Fibroblast of skin of abdomen (primary cell): ENCODE data around the gene RAD51B.

Experiments
- DNase-seq: peaks from one replicate; pipeline ENCODE4 v3.0.0-alpha.2; 2013

RAD51B gene

GRCh38 chr14:68495101-68496039, 675.8 kb downstream of the RAD51B start:
- DNase-seq, result no peak

- peak; percentile 41 for DNase-seq
Measured at GRCh38 chr14:68497011-68497410, 677.4 kb downstream of the RAD51B start.

- no peak for DNase-seq
Measured at GRCh38 chr14:68499451-68499850, 679.9 kb downstream of the RAD51B start.

GRCh38 chr14:68501171-68501570, 681.6 kb downstream of the RAD51B start:
- DNase-seq, result no peak

GRCh38 chr14:68501614-68502052, 682.1 kb downstream of the RAD51B start:
- no peak for DNase-seq

- DNase-seq, result no peak
Measured at GRCh38 chr14:68502230-68502629, 682.7 kb downstream of the RAD51B start.

GRCh38 chr14:68503186-68503825, 683.7 kb downstream of the RAD51B start:
- no peak for DNase-seq

- DNase-seq, result no peak
Measured at GRCh38 chr14:68504861-68505260, 685.3 kb downstream of the RAD51B start.

GRCh38 chr14:68506021-68506644, 686.6 kb downstream of the RAD51B start:
- DNase-seq, result peak; percentile 88

- DNase-seq, result no peak
Measured at GRCh38 chr14:68506645-68507419, 687.3 kb downstream of the RAD51B start.

- no peak for DNase-seq
Measured at GRCh38 chr14:68507544-68508081, 688.0 kb downstream of the RAD51B start.

- no peak for DNase-seq
Measured at GRCh38 chr14:68508581-68508980, 689.0 kb downstream of the RAD51B start.

- no peak for DNase-seq
Measured at GRCh38 chr14:68509188-68509983, 689.8 kb downstream of the RAD51B start.

GRCh38 chr14:68510201-68511128, 690.9 kb downstream of the RAD51B start:
- peak; percentile 97 for DNase-seq

- DNase-seq, result no peak
Measured at GRCh38 chr14:68511129-68512047, 691.8 kb downstream of the RAD51B start.

- DNase-seq, result peak; percentile 85
Measured at GRCh38 chr14:68512088-68512487, 692.5 kb downstream of the RAD51B start.

GRCh38 chr14:68513137-68513536, 693.6 kb downstream of the RAD51B start:
- DNase-seq, result no peak

- no peak for DNase-seq
Measured at GRCh38 chr14:68513838-68514607, 694.4 kb downstream of the RAD51B start.
